Hematopoietic multipotent progenitor cell treated with erythropoietin and hydrocortisone succinate and interleukin-3 and kit ligand, for 15 days (in vitro differentiated cells): Measurements from ENCODE around the gene CFAP43.

ENCODE experiments used
- DNase-seq: peaks from one replicate; pipeline ENCODE4 v3.0.0-alpha.2; 2015; ENCODE audit warnings: low spot score

CFAP43 gene

GRCh38 chr10:104090611-104091010 lies 141.6 kb downstream of the CFAP43 start:
- no peak for DNase-seq

- DNase-seq, result no peak
Observed at GRCh38 chr10:104089621-104090020, 142.5 kb downstream of the CFAP43 start.

- no peak for DNase-seq
Observed at GRCh38 chr10:104088239-104088638, 143.9 kb downstream of the CFAP43 start.

- no peak for DNase-seq
Observed at GRCh38 chr10:104085801-104086400, 146.3 kb downstream of the CFAP43 start, which contains the start of gene COL17A1. Gene COL17A1 (minus strand): TSS chr10:104085880. CDS start chr10:104080673, 5,207 bp downstream.

- DNase-seq, result no peak
Observed at GRCh38 chr10:104084482-104085142, 147.6 kb downstream of the CFAP43 start.

- DNase-seq, result no peak
Observed at GRCh38 chr10:104081998-104082397, 150.2 kb downstream of the CFAP43 start.

GRCh38 chr10:104080762-104081161 lies 151.4 kb downstream of the CFAP43 start:
- DNase-seq, result peak; percentile 17
